ENCODE data around the gene NPAS3.

DNA sequence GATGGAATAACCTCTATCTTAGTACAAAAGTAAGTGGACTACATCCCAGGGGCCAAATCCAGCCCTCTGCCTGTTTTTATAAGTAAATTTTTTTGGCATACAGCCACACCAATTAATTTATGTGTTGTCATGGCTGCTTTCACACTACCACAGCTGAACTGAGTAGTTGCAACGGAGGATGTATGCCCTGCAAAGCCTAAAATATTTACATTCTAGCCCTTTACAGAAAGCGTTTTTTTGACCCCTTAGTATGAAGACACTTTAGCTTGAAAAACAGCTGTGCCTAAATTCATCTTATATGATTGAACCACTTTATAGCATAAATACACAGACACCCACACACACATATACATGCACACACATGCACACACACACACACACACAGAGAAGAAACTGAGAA lies 510.6 kb downstream of the NPAS3 start:
- TF ChIP-seq, protein P1, sequence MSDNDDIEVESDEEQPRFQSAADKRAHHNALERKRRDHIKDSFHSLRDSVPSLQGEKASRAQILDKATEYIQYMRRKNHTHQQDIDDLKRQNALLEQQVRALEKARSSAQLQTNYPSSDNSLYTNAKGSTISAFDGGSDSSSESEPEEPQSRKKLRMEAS (IDR thresholded peaks at IDR 0.05), result no peak
- no peak for TF ChIP-seq EP300 (IDR thresholded peaks at IDR 0.05; ENCODE audit: borderline replicate concordance in 1 of 2, low read depth in 2 of 2, low read length in 2 of 2)
- TF ChIP-seq, protein P2, sequence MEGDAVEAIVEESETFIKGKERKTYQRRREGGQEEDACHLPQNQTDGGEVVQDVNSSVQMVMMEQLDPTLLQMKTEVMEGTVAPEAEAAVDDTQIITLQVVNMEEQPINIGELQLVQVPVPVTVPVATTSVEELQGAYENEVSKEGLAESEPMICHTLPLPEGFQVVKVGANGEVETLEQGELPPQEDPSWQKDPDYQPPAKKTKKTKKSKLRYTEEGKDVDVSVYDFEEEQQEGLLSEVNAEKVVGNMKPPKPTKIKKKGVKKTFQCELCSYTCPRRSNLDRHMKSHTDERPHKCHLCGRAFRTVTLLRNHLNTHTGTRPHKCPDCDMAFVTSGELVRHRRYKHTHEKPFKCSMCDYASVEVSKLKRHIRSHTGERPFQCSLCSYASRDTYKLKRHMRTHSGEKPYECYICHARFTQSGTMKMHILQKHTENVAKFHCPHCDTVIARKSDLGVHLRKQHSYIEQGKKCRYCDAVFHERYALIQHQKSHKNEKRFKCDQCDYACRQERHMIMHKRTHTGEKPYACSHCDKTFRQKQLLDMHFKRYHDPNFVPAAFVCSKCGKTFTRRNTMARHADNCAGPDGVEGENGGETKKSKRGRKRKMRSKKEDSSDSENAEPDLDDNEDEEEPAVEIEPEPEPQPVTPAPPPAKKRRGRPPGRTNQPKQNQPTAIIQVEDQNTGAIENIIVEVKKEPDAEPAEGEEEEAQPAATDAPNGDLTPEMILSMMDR (IDR thresholded peaks at IDR 0.05; ENCODE audit: control extremely low read depth in 1 of 3, insufficient read depth in 1 of 3, low read depth in 1 of 3, low read length in 3 of 3), result no peak
- TF ChIP-seq TEAD4 (IDR thresholded peaks at IDR 0.05; ENCODE audit: low read depth, low read length), result no peak
- TF ChIP-seq CBX5 (IDR thresholded peaks at IDR 0.05; ENCODE audit: low read depth, low read length), result no peak
- TF ChIP-seq JUND (IDR thresholded peaks at IDR 0.05; ENCODE audit: low read length), result no peak

Data from H1 (cell line).